ENCODE measurements around the gene PARP15.

DNA sequence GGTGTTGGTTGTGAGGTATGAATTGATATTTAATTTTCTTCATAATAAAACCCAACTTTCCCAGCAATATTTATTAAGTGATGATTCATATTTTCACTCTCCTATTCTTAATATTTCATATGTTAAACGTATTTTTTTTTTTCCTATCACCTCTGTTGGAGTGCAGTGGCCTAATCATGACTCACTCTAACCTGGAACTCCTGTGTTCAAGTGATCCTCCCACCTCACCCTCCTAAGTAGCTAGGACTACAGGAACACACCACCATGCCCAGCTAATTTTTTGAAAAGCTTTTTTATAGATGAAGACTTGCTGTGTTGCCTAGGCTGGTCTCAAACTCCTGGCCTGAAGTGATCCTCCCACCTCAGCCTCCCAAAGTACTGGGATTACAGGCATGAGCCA lies 8.6 kb downstream of the PARP15 start:
- TF ChIP-seq CTCF (IDR thresholded peaks at IDR 0.05) (no peak), POLR2AphosphoS5 (IDR thresholded peaks at IDR 0.05) (no peak)
